Measurements from ENCODE around the gene MBOAT1.
"Not testable (repeated sequence)": the region's sequence is repeated elsewhere in the genome, so short reads cannot be mapped to it uniquely, and the experiment has no call there.

MBOAT1 gene

DNA sequence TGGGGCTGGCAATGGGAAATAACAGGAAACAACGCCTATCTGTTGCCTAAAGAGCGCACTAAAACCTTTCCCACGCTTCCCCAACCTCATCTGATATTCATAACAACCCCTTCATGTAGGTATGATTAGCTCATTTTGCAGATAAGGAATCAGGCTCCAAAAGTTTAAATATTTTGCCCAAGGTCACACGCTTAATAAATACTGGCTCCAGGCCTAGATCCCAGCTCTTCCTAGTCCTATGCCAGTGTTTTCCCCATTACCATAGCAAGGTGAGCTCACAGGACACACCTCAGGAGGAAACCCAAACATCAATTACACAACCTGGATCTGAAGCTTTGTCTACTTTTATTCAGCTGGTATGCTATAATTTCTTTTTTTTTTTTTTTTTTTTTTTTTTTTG is 19.6 kb downstream of the MBOAT1 start:
- Histone ChIP-seq H3K4me3 (ENCODE audit: low read length in 2 of 2) (no peak overlapping the region), H3K27ac (ENCODE audit: low read depth in 2 of 2, low read length in 2 of 2) (peak overlapping the region; percentile 64 to 66), H3K27me3 (ENCODE audit: control insufficient read depth in 2 of 2, insufficient read depth in 2 of 2, low read length in 2 of 2) (no peaks in the 10 kb centered on the region), H3K36me3 (ENCODE audit: control insufficient read depth in 2 of 2, insufficient read depth in 2 of 2, low read length in 2 of 2) (peaks cover 0 to 2% of the 10 kb centered on the region in 2 donors), H3K9ac (ENCODE audit: low read depth in 1 of 2, low read length in 2 of 2) (no peak overlapping the region), H3K9me3 (ENCODE audit: control insufficient read depth in 2 of 2, low read length in 2 of 2) (no peaks in the 10 kb centered on the region), H3K4me1 (ENCODE audit: control insufficient read depth in 2 of 2, insufficient read depth in 2 of 2, low read length in 2 of 2) (peaks cover 7 to 13% of the 10 kb centered on the region in 2 donors)

DNA sequence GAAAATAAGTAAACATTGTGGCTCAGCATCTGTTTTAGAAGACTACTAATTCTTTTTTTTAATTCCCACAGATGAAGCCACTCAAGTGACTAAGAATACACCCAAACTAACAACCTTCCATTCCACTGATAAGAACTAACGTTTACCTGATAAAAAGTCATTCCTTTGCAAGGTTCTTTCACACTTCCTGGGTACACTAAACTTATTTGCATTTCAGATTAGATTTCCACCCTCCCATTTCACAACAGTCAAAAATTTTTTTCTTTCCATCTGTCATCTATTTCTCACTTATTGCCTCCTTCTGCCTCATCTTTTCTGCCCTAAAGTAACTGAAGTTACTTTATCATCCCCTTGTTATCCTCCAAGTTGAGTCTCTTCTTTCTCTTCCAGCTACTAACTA is 20.3 kb downstream of the MBOAT1 start:
- Histone ChIP-seq H3K9ac (ENCODE audit: low read depth in 1 of 2, low read length in 2 of 2) (peak overlapping the region in 1 of 2 donors; percentile 11), H3K27me3 (ENCODE audit: control insufficient read depth in 2 of 2, insufficient read depth in 2 of 2, low read length in 2 of 2) (no peaks in the 10 kb centered on the region)

DNA sequence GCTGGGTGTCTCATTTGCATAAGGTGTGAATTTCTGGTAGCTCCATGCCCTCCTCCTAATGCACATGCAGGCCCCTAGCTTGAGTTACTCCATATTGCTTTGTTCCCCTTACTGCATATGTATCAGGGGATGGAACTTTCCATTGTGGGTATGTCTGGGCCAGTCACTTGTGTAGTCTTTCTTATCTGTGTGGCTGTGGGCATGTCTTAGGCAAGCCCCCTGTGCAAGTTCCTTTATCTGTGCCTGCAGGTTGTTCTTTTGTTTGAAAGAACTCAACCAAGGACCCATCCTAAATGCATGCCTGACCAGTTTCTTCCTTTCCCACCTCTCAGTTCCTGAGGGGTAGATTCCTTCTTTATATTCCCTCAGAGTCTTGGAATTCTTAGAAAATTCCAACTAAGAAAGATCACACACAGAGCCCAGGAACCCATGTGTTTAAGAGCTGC is 23.6 kb downstream of the MBOAT1 start:
- Histone ChIP-seq H3K4me1 (ENCODE audit: control insufficient read depth in 2 of 2, insufficient read depth in 2 of 2, low read length in 2 of 2) (peaks cover 9 to 10% of the 10 kb centered on the region in 2 donors), H3K9me3 (ENCODE audit: control insufficient read depth in 2 of 2, low read length in 2 of 2) (no peaks in the 10 kb centered on the region), H3K9ac (ENCODE audit: low read depth in 1 of 2, low read length in 2 of 2) (no peak overlapping the region), H3K27ac (ENCODE audit: low read depth in 2 of 2, low read length in 2 of 2) (no peak overlapping the region), H3K36me3 (ENCODE audit: control insufficient read depth in 2 of 2, insufficient read depth in 2 of 2, low read length in 2 of 2) (peaks cover 3 to 13% of the 10 kb centered on the region in 2 donors), H3K4me3 (ENCODE audit: low read length in 2 of 2) (no peak overlapping the region), H3K27me3 (ENCODE audit: control insufficient read depth in 2 of 2, insufficient read depth in 2 of 2, low read length in 2 of 2) (no peaks in the 10 kb centered on the region)

More for the DNA sequence above, 20.3 kb downstream of the MBOAT1 start:
- peak overlapping the region; percentile 64 to 66 for H3K27ac ChIP-seq (ENCODE audit: low read depth in 2 of 2, low read length in 2 of 2)
- no peaks in the 10 kb centered on the region for H3K9me3 ChIP-seq (ENCODE audit: control insufficient read depth in 2 of 2, low read length in 2 of 2)
- no peak overlapping the region for H3K4me3 ChIP-seq (ENCODE audit: low read length in 2 of 2)
- peaks cover 0 to 6% of the 10 kb centered on the region in 2 donors for H3K36me3 ChIP-seq (ENCODE audit: control insufficient read depth in 2 of 2, insufficient read depth in 2 of 2, low read length in 2 of 2)
- H3K4me1 ChIP-seq (ENCODE audit: control insufficient read depth in 2 of 2, insufficient read depth in 2 of 2, low read length in 2 of 2): peaks cover 7 to 9% of the 10 kb centered on the region in 2 donors

DNA sequence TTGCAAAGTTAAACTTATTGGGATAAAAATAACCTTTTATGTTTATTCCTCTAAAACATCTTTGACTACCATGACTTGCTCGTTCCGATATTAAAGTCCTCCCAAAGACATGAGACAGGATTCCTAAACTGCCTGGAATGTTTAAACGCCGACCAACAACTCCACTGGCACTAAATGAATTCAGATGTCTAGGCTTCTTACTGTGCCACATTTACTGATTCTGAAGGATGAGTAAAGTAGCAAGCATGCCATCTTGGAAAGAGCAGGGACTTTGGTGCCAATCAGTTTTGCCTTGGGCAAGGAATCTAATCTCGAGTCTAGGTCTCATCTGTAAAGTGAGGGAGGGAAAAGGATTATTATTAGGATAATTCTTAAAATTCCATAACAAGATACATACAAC is 25.3 kb downstream of the MBOAT1 start:
- Histone ChIP-seq H3K27me3 (ENCODE audit: control insufficient read depth in 2 of 2, insufficient read depth in 2 of 2, low read length in 2 of 2) (no peaks in the 10 kb centered on the region), H3K9ac (ENCODE audit: low read depth in 1 of 2, low read length in 2 of 2) (no peak overlapping the region), H3K27ac (ENCODE audit: low read depth in 2 of 2, low read length in 2 of 2) (no peak overlapping the region), H3K9me3 (ENCODE audit: control insufficient read depth in 2 of 2, low read length in 2 of 2) (no peaks in the 10 kb centered on the region), H3K4me3 (ENCODE audit: low read length in 2 of 2) (no peak overlapping the region), H3K4me1 (ENCODE audit: control insufficient read depth in 2 of 2, insufficient read depth in 2 of 2, low read length in 2 of 2) (peaks cover 13 to 17% of the 10 kb centered on the region in 2 donors), H3K36me3 (ENCODE audit: control insufficient read depth in 2 of 2, insufficient read depth in 2 of 2, low read length in 2 of 2) (peaks cover 3 to 13% of the 10 kb centered on the region in 2 donors)

DNA sequence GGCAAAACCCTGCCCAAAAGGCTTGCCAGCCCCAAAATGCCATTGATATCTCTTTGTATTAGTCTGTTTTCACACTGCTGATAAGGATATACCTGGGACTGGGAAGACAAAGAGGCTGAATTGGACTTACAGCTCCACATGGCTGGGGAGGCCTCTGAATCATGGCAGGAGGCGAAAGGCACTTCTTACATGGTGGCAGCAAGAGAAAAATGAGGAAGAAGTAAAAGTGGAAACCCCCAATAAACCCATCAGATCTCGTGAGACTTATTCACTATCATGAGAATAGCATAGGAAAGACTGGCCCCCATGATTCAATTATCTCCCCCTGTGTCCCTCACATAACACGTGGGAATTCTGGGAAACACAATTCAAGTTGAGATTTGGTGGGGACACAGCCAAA is 28.6 kb downstream of the MBOAT1 start:
- H3K9me3 ChIP-seq (ENCODE audit: control insufficient read depth in 2 of 2, low read length in 2 of 2): no peaks in the 10 kb centered on the region
- H3K27ac ChIP-seq (ENCODE audit: low read depth in 2 of 2, low read length in 2 of 2): peak overlapping the region; percentile 57 to 59
- H3K36me3 ChIP-seq (ENCODE audit: control insufficient read depth in 2 of 2, insufficient read depth in 2 of 2, low read length in 2 of 2): peaks cover 3 to 11% of the 10 kb centered on the region in 2 donors
- no peaks in the 10 kb centered on the region for H3K27me3 ChIP-seq (ENCODE audit: control insufficient read depth in 2 of 2, insufficient read depth in 2 of 2, low read length in 2 of 2)
- H3K4me1 ChIP-seq (ENCODE audit: control insufficient read depth in 2 of 2, insufficient read depth in 2 of 2, low read length in 2 of 2): peaks cover 12 to 13% of the 10 kb centered on the region in 2 donors
- H3K9ac ChIP-seq (ENCODE audit: low read depth in 1 of 2, low read length in 2 of 2): no peak overlapping the region
- H3K4me3 ChIP-seq (ENCODE audit: low read length in 2 of 2): no peak overlapping the region

DNA sequence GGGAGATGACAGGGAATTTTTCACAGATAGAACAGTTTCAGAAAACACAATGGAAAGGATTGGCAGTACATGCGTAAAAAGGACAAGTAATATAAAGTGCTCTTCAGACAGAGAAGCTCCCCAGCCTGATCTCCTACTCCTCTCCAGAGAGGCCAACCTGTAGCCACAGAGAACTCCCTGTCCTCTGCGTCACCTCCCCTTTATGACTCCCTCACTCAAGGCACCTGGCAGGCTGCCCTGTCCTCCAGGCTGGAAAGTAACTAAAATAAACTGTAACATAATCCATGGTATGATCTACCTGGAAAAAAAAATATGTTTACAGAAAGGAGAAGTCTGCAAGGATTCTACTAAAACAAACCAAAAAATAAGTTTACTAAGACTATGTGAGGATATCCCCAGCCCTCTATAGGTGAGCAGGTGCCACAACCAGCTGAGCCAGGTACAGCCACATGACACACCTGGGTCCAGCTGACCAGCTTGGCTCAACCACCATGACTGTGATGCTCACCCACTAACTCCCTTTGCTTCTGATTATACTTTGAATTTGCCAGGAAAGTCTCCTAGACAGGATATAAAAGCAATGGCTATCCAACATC is 29.2 kb downstream of the MBOAT1 start:
- peak overlapping the region; percentile 57 to 59 for H3K27ac ChIP-seq (ENCODE audit: low read depth in 2 of 2, low read length in 2 of 2)
- no peak overlapping the region for H3K9ac ChIP-seq (ENCODE audit: low read depth in 1 of 2, low read length in 2 of 2)
- no peaks in the 10 kb centered on the region for H3K9me3 ChIP-seq (ENCODE audit: control insufficient read depth in 2 of 2, low read length in 2 of 2)
- H3K4me1 ChIP-seq (ENCODE audit: control insufficient read depth in 2 of 2, insufficient read depth in 2 of 2, low read length in 2 of 2): peaks cover 13 to 14% of the 10 kb centered on the region in 2 donors
- H3K4me3 ChIP-seq (ENCODE audit: low read length in 2 of 2): no peak overlapping the region
- peaks cover 3 to 11% of the 10 kb centered on the region in 2 donors for H3K36me3 ChIP-seq (ENCODE audit: control insufficient read depth in 2 of 2, insufficient read depth in 2 of 2, low read length in 2 of 2)
- no peaks in the 10 kb centered on the region for H3K27me3 ChIP-seq (ENCODE audit: control insufficient read depth in 2 of 2, insufficient read depth in 2 of 2, low read length in 2 of 2)

DNA sequence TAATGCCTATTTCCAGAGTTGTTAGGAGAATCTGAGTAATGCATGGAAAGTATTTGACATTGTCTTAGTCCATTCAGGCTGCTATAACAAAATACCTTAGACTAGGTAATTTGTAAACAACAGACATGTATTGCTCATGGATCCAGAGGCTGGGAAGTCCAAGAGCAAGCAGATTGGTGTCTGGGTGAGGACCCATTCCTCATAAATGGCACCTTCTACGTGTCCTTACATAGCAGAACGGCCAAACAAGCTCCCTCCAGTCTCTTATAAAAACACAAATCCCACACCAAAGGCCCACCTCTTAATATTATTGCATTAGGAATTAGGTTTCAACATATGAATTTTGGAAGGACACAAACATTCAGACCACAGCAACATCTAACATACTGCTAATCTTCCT is 30.2 kb downstream of the MBOAT1 start:
- Histone ChIP-seq H3K27ac (ENCODE audit: low read depth in 2 of 2, low read length in 2 of 2) (no peak overlapping the region), H3K9me3 (ENCODE audit: control insufficient read depth in 2 of 2, low read length in 2 of 2) (no peaks in the 10 kb centered on the region), H3K27me3 (ENCODE audit: control insufficient read depth in 2 of 2, insufficient read depth in 2 of 2, low read length in 2 of 2) (no peaks in the 10 kb centered on the region), H3K36me3 (ENCODE audit: control insufficient read depth in 2 of 2, insufficient read depth in 2 of 2, low read length in 2 of 2) (peaks cover 3 to 8% of the 10 kb centered on the region in 2 donors), H3K9ac (ENCODE audit: low read depth in 1 of 2, low read length in 2 of 2) (no peak overlapping the region), H3K4me1 (ENCODE audit: control insufficient read depth in 2 of 2, insufficient read depth in 2 of 2, low read length in 2 of 2) (peaks cover 13 to 15% of the 10 kb centered on the region in 2 donors), H3K4me3 (ENCODE audit: low read length in 2 of 2) (no peak overlapping the region)

DNA sequence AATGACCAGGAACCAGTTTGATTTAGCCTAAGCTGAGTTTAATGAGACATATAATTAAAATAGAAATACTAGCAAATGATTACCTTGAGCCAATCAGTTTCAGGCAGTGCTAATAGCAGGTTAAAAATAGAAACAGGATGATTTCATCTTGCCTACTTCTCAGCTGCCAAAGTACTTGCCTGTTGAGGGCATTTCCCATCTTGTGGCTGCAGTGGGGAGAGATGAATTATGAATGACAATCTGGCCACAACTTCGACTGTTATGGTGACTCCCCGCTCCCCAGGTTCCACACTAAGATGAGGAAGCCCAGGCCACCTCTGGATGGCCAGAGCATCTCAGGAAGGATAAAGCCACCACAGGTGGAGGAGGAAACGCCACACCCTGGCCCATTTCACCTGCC is 31.3 kb downstream of the MBOAT1 start:
- Histone ChIP-seq H3K4me1 (ENCODE audit: control insufficient read depth in 2 of 2, insufficient read depth in 2 of 2, low read length in 2 of 2) (peaks cover 17 to 19% of the 10 kb centered on the region in 2 donors), H3K27ac (ENCODE audit: low read depth in 2 of 2, low read length in 2 of 2) (no peak overlapping the region), H3K4me3 (ENCODE audit: low read length in 2 of 2) (no peak overlapping the region), H3K27me3 (ENCODE audit: control insufficient read depth in 2 of 2, insufficient read depth in 2 of 2, low read length in 2 of 2) (no peaks in the 10 kb centered on the region), H3K36me3 (ENCODE audit: control insufficient read depth in 2 of 2, insufficient read depth in 2 of 2, low read length in 2 of 2) (peaks cover 0 to under 1% of the 10 kb centered on the region in 2 donors), H3K9ac (ENCODE audit: low read depth in 1 of 2, low read length in 2 of 2) (no peak overlapping the region), H3K9me3 (ENCODE audit: control insufficient read depth in 2 of 2, low read length in 2 of 2) (no peaks in the 10 kb centered on the region)

DNA sequence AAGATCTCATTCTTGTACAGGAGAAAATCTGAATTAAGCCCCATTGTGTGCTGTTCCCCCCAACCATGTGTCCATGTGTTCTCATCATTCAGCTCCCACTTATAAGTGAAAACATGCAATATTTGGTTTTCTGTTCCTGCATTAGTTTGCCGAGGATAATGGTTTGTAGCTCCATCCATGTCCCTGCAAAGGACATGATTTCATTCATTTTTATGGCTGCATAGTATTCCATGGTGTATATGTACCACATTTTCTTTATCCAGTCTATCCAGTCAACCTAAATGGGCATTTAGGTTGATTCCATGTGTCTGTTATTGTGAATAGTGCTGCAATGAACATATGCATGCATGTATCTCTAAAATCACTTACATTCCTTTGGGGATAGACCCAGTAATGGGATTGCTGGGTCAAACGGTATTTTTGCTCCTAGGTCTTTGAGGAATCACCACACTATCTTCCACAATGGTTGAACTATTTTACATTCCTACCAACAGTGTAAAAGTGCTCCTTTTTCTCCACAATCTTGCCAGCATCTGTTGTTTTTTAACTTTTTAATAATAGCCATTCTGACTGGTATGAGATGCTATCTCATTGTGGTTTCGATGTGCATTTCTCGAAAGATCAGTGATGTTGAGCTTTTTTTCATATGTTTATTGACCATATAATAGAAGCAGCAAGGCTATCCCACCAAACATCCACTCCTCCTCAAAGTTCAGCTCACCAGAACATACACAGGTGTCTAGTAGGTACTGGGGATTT is 32.8 kb downstream of the MBOAT1 start:
- H3K4me3 ChIP-seq (ENCODE audit: low read length in 2 of 2); H3K27ac ChIP-seq (ENCODE audit: low read depth in 2 of 2, low read length in 2 of 2); H3K9me3 ChIP-seq (ENCODE audit: control insufficient read depth in 2 of 2, low read length in 2 of 2); H3K27me3 ChIP-seq (ENCODE audit: control insufficient read depth in 2 of 2, insufficient read depth in 2 of 2, low read length in 2 of 2); H3K9ac ChIP-seq (ENCODE audit: low read depth in 1 of 2, low read length in 2 of 2); H3K36me3 ChIP-seq (ENCODE audit: control insufficient read depth in 2 of 2, insufficient read depth in 2 of 2, low read length in 2 of 2): not testable (repeated sequence)
- peaks cover 17 to 19% of the 10 kb centered on the region in 2 donors for H3K4me1 ChIP-seq (ENCODE audit: control insufficient read depth in 2 of 2, insufficient read depth in 2 of 2, low read length in 2 of 2)

DNA sequence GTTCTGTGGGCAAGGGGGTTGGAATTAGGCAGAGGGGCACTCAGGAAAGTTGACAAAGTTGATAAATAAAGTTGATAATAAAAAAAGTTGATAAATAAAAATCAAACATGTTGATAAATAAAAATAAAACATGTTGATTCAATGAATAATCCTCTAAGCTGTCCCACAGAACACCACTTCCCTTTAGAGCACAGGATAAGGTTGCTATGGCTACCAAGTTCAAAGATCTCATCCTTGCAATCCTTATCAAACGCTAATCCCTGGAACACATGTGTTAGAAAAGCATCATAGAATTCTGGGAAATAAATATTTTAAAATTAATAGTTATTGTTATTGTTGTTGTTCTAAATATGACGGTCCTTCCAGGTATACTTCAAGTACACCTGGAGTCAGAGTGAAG is 33.9 kb downstream of the MBOAT1 start:
- no peaks in the 10 kb centered on the region for H3K36me3 ChIP-seq (ENCODE audit: control insufficient read depth in 2 of 2, insufficient read depth in 2 of 2, low read length in 2 of 2)
- no peak overlapping the region for H3K27ac ChIP-seq (ENCODE audit: low read depth in 2 of 2, low read length in 2 of 2)
- no peaks in the 10 kb centered on the region for H3K9me3 ChIP-seq (ENCODE audit: control insufficient read depth in 2 of 2, low read length in 2 of 2)
- H3K27me3 ChIP-seq (ENCODE audit: control insufficient read depth in 2 of 2, insufficient read depth in 2 of 2, low read length in 2 of 2): no peaks in the 10 kb centered on the region
- H3K9ac ChIP-seq (ENCODE audit: low read depth in 1 of 2, low read length in 2 of 2): no peak overlapping the region
- H3K4me3 ChIP-seq (ENCODE audit: low read length in 2 of 2): no peak overlapping the region
- peaks cover 11 to 20% of the 10 kb centered on the region in 2 donors for H3K4me1 ChIP-seq (ENCODE audit: control insufficient read depth in 2 of 2, insufficient read depth in 2 of 2, low read length in 2 of 2)
